SU-DHL-6 (cell line): Measurements from ENCODE around the gene CATSPER3.

ENCODE experiments used
- H2AFZ ChIP-seq: fragments of 200-600 bp; sonication (generic); 2 replicates; pipeline ENCODE4 v1.6.1; 2014; ENCODE audit warnings: low read depth, mild to moderate bottlenecking, moderate library complexity, mixed read lengths, antibody characterized with exemption, low read length; ENCODE audit not compliant: severe bottlenecking
- H3F3A ChIP-seq: fragments of 200-600 bp; shearing (Covaris generic); 2 replicates; pipeline ENCODE4 v1.6.0; 2016; ENCODE audit warnings: antibody characterized with exemption, mild to moderate bottlenecking; ENCODE audit not compliant: insufficient read depth
- H3K27ac ChIP-seq: fragments of 200-600 bp; sonication (generic); 2 replicates; pipeline ENCODE4 v1.5.1; 2016; ENCODE audit warnings: low read depth, mild to moderate bottlenecking, low read length, moderate library complexity, mixed read lengths
- H3K27me3 ChIP-seq: fragments of 200-600 bp; sonication (generic), shearing (Covaris generic); 2 replicates; pipeline ENCODE4 v1.6.0; 2014; ENCODE audit warnings: mild to moderate bottlenecking, low read length
- H3K36me3 ChIP-seq: fragments of 200-600 bp; sonication (generic); 2 replicates; pipeline ENCODE4 v1.6.1; 2014; ENCODE audit warnings: mild to moderate bottlenecking, low read length, mixed read lengths
- H3K4me2 ChIP-seq: fragments of 300-600, 200-600 bp; shearing (Covaris generic), sonication (generic); 2 replicates; pipeline ENCODE4 v1.6.0; 2014; ENCODE audit warnings: low read length, low read depth, mild to moderate bottlenecking; ENCODE audit not compliant: poor library complexity, severe bottlenecking
- H3K4me3 ChIP-seq: fragments of 200-600 bp; sonication (generic); 2 replicates; pipeline ENCODE4 v1.5.1; 2014; ENCODE audit warnings: antibody characterized with exemption, low read length, mild to moderate bottlenecking, mixed read lengths; ENCODE audit not compliant: insufficient read depth, poor library complexity, severe bottlenecking
- H3K79me2 ChIP-seq: fragments of 200-600 bp; sonication (generic); 2 replicates; pipeline ENCODE4 v1.6.1; 2014; ENCODE audit warnings: mild to moderate bottlenecking, low read length, moderate library complexity; ENCODE audit not compliant: insufficient read depth
- H3K9ac ChIP-seq: fragments of 200-600 bp; sonication (generic); 2 replicates; pipeline ENCODE4 v1.7.0; 2014; ENCODE audit warnings: mild to moderate bottlenecking, low read length
- H3K9me2 ChIP-seq: fragments of 200-600 bp; sonication (generic); replicated peaks from 2 replicates; pipeline ENCODE4 v1.6.1; 2014; ENCODE audit warnings: low read length; ENCODE audit not compliant: insufficient read depth
- H3K9me3 ChIP-seq: fragments of 200-600 bp; sonication (generic); 2 replicates; pipeline ENCODE4 v1.6.1; 2014; ENCODE audit warnings: low read length, mixed read lengths; ENCODE audit not compliant: insufficient read depth
- H4K20me1 ChIP-seq: fragments of 200-600 bp; sonication (generic); 2 replicates; pipeline ENCODE4 v1.6.1; 2014; ENCODE audit warnings: low read depth, mild to moderate bottlenecking, antibody characterized with exemption, low read length, moderate library complexity, mixed read lengths
- EZH2phosphoT487 ChIP-seq: fragments of 200-600 bp; sonication (generic), shearing (Covaris generic); conservative IDR thresholded peaks from 2 replicates; pipeline ENCODE4 v1.6.1; 2018; ENCODE audit warnings: mild to moderate bottlenecking, antibody characterized with exemption, low read length, moderate library complexity, mixed read lengths
- TF ChIP-seq, protein P1 (sequence below): fragments of 200-600 bp; sonication (generic); IDR thresholded peaks from one replicate; pipeline ENCODE4 v1.5.1; 2017; ENCODE audit warnings: antibody characterized with exemption, mild to moderate bottlenecking, low read length, moderate library complexity; ENCODE audit not compliant: insufficient read depth, poor library complexity, severe bottlenecking

Gene CATSPER3

DNA sequence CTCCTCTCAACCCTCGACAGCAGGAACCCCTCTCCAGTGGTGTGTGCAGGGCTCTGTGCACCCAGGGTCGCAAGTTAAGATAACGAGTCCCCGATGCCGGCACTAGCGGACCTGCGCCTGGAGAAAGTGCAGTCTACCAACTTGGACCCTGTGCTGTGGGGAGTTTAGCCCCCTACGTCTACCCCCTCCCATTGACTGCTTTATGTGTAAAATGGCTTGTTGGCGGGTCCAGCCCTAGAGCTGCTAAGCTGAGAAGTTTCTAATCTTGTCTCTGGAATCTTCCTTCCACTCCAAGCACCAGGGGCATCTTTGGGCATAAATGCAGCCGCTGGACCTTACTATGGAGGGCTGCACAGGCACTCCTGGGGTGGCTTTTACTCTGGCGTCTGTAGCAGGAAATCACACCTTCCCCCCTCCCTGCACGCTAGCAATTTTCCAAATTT is 73.5 kb downstream of the CATSPER3 start:
- Histone ChIP-seq H3K9ac (no peak overlapping the region), H3F3A (no peaks in the 10 kb centered on the region), H3K36me3 (no peaks in the 10 kb centered on the region), H3K9me3 (no peaks in the 10 kb centered on the region), H3K79me2 (no peaks in the 10 kb centered on the region), H3K4me2 (no peak overlapping the region), H3K4me3 (no peak overlapping the region), H3K27ac (no peak overlapping the region), H3K9me2 (no peaks in the 10 kb centered on the region), H3K27me3 (no peaks in the 10 kb centered on the region), H2AFZ (no peak overlapping the region), H4K20me1 (no peaks in the 10 kb centered on the region)
- TF ChIP-seq, protein P1, sequence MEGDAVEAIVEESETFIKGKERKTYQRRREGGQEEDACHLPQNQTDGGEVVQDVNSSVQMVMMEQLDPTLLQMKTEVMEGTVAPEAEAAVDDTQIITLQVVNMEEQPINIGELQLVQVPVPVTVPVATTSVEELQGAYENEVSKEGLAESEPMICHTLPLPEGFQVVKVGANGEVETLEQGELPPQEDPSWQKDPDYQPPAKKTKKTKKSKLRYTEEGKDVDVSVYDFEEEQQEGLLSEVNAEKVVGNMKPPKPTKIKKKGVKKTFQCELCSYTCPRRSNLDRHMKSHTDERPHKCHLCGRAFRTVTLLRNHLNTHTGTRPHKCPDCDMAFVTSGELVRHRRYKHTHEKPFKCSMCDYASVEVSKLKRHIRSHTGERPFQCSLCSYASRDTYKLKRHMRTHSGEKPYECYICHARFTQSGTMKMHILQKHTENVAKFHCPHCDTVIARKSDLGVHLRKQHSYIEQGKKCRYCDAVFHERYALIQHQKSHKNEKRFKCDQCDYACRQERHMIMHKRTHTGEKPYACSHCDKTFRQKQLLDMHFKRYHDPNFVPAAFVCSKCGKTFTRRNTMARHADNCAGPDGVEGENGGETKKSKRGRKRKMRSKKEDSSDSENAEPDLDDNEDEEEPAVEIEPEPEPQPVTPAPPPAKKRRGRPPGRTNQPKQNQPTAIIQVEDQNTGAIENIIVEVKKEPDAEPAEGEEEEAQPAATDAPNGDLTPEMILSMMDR, result no peak
- TF ChIP-seq EZH2phosphoT487, result no peak

DNA sequence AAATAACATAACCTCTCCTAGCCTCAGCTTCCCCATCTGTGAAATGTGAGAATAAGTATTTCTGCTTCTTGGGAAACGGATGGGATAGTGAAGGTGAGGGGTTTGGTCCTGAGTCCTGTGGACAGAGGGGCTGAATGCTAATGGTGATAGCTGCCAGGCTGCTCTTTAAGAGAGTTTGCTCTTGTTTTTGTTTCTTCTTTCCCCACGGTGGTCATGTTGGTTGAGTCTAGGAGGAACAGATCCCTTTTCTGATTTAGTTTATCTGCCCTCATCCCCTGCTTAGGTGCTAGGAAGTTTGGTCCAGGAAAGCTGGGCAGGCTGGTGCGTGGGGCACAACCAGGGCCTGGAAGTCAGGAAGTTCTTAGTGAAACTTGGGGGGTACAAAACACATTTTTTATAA is 74.0 kb downstream of the CATSPER3 start:
- Histone ChIP-seq H4K20me1 (no peaks in the 10 kb centered on the region), H3K4me2 (no peak overlapping the region), H3K27ac (no peak overlapping the region), H2AFZ (no peak overlapping the region), H3K4me3 (no peak overlapping the region), H3K27me3 (no peaks in the 10 kb centered on the region), H3K79me2 (no peaks in the 10 kb centered on the region), H3K9me3 (no peaks in the 10 kb centered on the region), H3K9me2 (no peaks in the 10 kb centered on the region), H3F3A (no peaks in the 10 kb centered on the region), H3K9ac (no peak overlapping the region), H3K36me3 (no peaks in the 10 kb centered on the region)
- TF ChIP-seq, protein P1, result no peak
- no peak for TF ChIP-seq EZH2phosphoT487

DNA sequence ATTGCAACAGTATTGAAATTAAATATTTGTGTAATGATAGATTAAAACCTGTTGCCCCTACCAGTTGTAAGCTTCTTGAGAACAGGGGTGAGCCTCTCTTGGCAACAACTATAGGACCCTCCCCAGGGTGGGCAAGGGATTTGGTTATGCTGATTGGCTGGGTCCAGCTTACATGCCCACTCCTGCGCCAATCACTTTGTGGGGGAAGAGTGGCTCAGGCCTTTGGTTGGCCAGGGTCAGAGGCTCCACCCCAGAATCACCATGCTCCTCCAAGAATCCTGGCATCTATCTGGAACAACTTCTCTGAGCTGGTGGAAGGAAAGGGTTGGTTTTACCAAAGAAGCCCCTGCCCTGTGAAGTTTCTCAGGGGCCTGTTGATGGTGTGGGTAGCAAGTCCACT is 74.9 kb downstream of the CATSPER3 start:
- H2AFZ ChIP-seq, result no peak overlapping the region
- no peaks in the 10 kb centered on the region for H3K27me3 ChIP-seq
- TF ChIP-seq, protein P1, result no peak
- TF ChIP-seq EZH2phosphoT487, result no peak

DNA sequence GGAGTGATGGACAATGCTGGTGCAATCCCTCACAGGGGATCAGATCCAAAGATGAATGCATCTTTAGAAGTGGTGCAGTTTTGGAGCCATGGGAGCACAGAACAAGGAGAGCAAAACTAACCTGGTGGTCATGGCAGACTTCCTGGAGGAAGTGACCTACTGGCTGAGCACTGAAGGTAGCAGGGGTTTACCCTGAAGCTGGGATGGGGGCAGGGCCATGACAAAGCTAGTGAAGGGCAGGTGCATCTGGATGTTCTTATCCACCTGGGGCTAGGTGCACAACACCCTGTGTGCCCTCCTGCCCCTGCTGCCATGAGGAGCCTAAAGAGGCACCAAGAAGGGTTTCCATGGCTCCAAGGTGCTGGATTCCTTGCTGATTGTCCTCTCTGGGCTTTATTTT is 77.8 kb downstream of the CATSPER3 start:
- no peaks in the 10 kb centered on the region for H3K79me2 ChIP-seq
- H3F3A ChIP-seq, result no peaks in the 10 kb centered on the region
- TF ChIP-seq, protein P1, result no peak
- no peak for TF ChIP-seq EZH2phosphoT487
- H4K20me1 ChIP-seq, result no peaks in the 10 kb centered on the region
- no peak overlapping the region for H2AFZ ChIP-seq
- no peak overlapping the region for H3K27ac ChIP-seq
- H3K36me3 ChIP-seq, result no peaks in the 10 kb centered on the region
- no peak overlapping the region for H3K4me2 ChIP-seq
- no peaks in the 10 kb centered on the region for H3K9me3 ChIP-seq
- H3K27me3 ChIP-seq, result no peaks in the 10 kb centered on the region
- H3K9me2 ChIP-seq, result no peaks in the 10 kb centered on the region
- no peak overlapping the region for H3K9ac ChIP-seq
- H3K4me3 ChIP-seq, result no peak overlapping the region

More for the DNA sequence above, 74.9 kb downstream of the CATSPER3 start:
- Histone ChIP-seq H3K4me2 (no peak overlapping the region), H3F3A (no peaks in the 10 kb centered on the region), H3K9me2 (no peaks in the 10 kb centered on the region), H3K79me2 (no peaks in the 10 kb centered on the region), H3K36me3 (no peaks in the 10 kb centered on the region), H3K4me3 (no peak overlapping the region), H3K9ac (no peak overlapping the region), H4K20me1 (no peaks in the 10 kb centered on the region), H3K9me3 (no peaks in the 10 kb centered on the region), H3K27ac (no peak overlapping the region)
